Neural cell (in vitro differentiated cells): Measurements from ENCODE around the gene BBOF1. TPM values are rescaled to one million over a fixed set of nuclear protein-coding genes. Genes with fewer than 3 reads are reported as not detected.

Experiments
- H2AFZ ChIP-seq: fragments of 200-600, 300-800 bp; sonication (generic), shearing (Covaris generic); 2 replicates; pipeline ENCODE4 v1.6.0; 2014; ENCODE audit warnings: low read depth, mild to moderate bottlenecking, antibody characterized with exemption, low read length, moderate library complexity
- H3F3A ChIP-seq: fragments of 200-600 bp; shearing (Covaris generic); 2 replicates; pipeline ENCODE4 v1.6.1; 2016; ENCODE audit warnings: mild to moderate bottlenecking, moderate library complexity, mixed read lengths, antibody characterized with exemption, low read length; ENCODE audit not compliant: insufficient read depth, poor library complexity, severe bottlenecking
- H3K27ac ChIP-seq: fragments of 200-600, 300-800 bp; sonication (generic), shearing (Covaris generic); 2 replicates; pipeline ENCODE4 v1.5.1; 2014; ENCODE audit warnings: mild to moderate bottlenecking, low read length, moderate library complexity
- H3K27me3 ChIP-seq: fragments of 300-800, 200-600 bp; sonication (generic), shearing (Covaris generic); 2 replicates; pipeline ENCODE4 v1.6.0; 2014; ENCODE audit warnings: mild to moderate bottlenecking, low read depth, low read length, moderate library complexity; ENCODE audit not compliant: insufficient read depth
- H3K36me3 ChIP-seq: fragments of 300-800, 200-600 bp; sonication (generic), shearing (Covaris generic); 2 replicates; pipeline ENCODE4 v1.5.1; 2014; ENCODE audit warnings: mild to moderate bottlenecking, antibody characterized with exemption, low read length, moderate library complexity; ENCODE audit not compliant: insufficient read depth
- H3K4me2 ChIP-seq: fragments of 300-800, 200-600 bp; sonication (generic), shearing (Covaris generic); 2 replicates; pipeline ENCODE4 v1.6.0; 2014; ENCODE audit warnings: mild to moderate bottlenecking, low read length
- H3K4me3 ChIP-seq: fragments of 300-800, 200-600 bp; sonication (generic), shearing (Covaris generic); 2 replicates; pipeline ENCODE4 v1.5.1; 2014; ENCODE audit warnings: mild to moderate bottlenecking, low read length, moderate library complexity
- H3K79me2 ChIP-seq: fragments of 200-600 bp; shearing (Covaris generic); replicated peaks from 2 replicates; pipeline ENCODE4 v1.6.0; 2014; ENCODE audit warnings: mild to moderate bottlenecking, low read length, moderate library complexity; ENCODE audit not compliant: insufficient read depth
- H3K9ac ChIP-seq: fragments of 300-800, 200-600 bp; sonication (generic), shearing (Covaris generic); 2 replicates; pipeline ENCODE4 v1.6.1; 2016; ENCODE audit warnings: mild to moderate bottlenecking, low read length, mixed read lengths
- H3K9me2 ChIP-seq: fragments of 200-600 bp; shearing (Covaris generic); 2 replicates; pipeline ENCODE4 v1.6.1; 2016; ENCODE audit warnings: mild to moderate bottlenecking, low read length, mixed read lengths; ENCODE audit not compliant: insufficient read depth
- H3K9me3 ChIP-seq: fragments of 200-600, 300-800 bp; sonication (generic), shearing (Covaris generic); 2 replicates; pipeline ENCODE4 v1.6.1; 2016; ENCODE audit warnings: mild to moderate bottlenecking, mixed run types, low read length, moderate library complexity, mixed read lengths
- H4K20me1 ChIP-seq: fragments of 200-600 bp; shearing (Covaris generic); 2 replicates; pipeline ENCODE4 v1.6.1; 2016; ENCODE audit warnings: mild to moderate bottlenecking, mixed run types; ENCODE audit not compliant: insufficient read depth
- CTCF ChIP-seq: fragments of 450-650 bp; IDR thresholded peaks from 2 replicates; pipeline ENCODE4 v1.5.1; 2014; ENCODE audit warnings: antibody characterized with exemption, mild to moderate bottlenecking, moderate library complexity; ENCODE audit not compliant: poor library complexity, severe bottlenecking
- EP300 ChIP-seq: fragments of 450-650 bp; conservative IDR thresholded peaks from 2 replicates; pipeline ENCODE4 v1.6.1; 2014; ENCODE audit warnings: antibody characterized with exemption, mild to moderate bottlenecking, moderate library complexity; ENCODE audit not compliant: poor library complexity, severe bottlenecking
- EZH2 ChIP-seq: fragments of 200-600, 300-800 bp; shearing (Covaris generic), sonication (generic); IDR thresholded peaks from 2 replicates; pipeline ENCODE4 v1.6.1; 2014; ENCODE audit warnings: antibody characterized with exemption, low read length, borderline replicate concordance, mild to moderate bottlenecking; ENCODE audit not compliant: insufficient read depth, poor library complexity, severe bottlenecking
- POLR2AphosphoS5 ChIP-seq: IDR thresholded peaks from 2 replicates; pipeline ENCODE4 v1.6.1; 2012
- REST ChIP-seq: IDR thresholded peaks from 2 replicates; pipeline ENCODE4 v1.6.1; 2012; ENCODE audit warnings: borderline replicate concordance
- SMC3 ChIP-seq: fragments of 450-650 bp; conservative IDR thresholded peaks from 2 replicates; pipeline ENCODE4 v1.6.1; 2014; ENCODE audit warnings: antibody characterized with exemption, mild to moderate bottlenecking, moderate library complexity; ENCODE audit not compliant: poor library complexity
- TAF1 ChIP-seq: IDR thresholded peaks from 2 replicates; pipeline ENCODE4 v1.6.1; 2012; ENCODE audit warnings: low read depth
- polyA plus RNA-seq: library from polyadenylated mRNA; depleted of rRNA; stranded (reverse); fragments of >200 nt; gene quantifications from 2 replicates; pipeline ENCODE4 v1.2.3, GENCODE V29; 2014

BBOF1 gene
- polyA plus RNA-seq, 1 donor from 2014 or later = 51.4 TPM

GRCh38 chr14:74042296-74042695 lies 23.1 kb downstream of the BBOF1 start:
- no peak overlapping the region for H2AFZ ChIP-seq
- H3K27ac ChIP-seq = no peak overlapping the region
- no peak overlapping the region for H3K9ac ChIP-seq
- TF ChIP-seq EP300 (no peak), REST (no peak), POLR2AphosphoS5 (no peak), TAF1 (no peak), SMC3 (no peak), CTCF (no peak)
- H3K27me3 ChIP-seq = no peaks in the 10 kb centered on the region
- H3K9me3 ChIP-seq = no peaks in the 10 kb centered on the region
- no peaks in the 10 kb centered on the region for H3K36me3 ChIP-seq
- H3F3A ChIP-seq = no peaks in the 10 kb centered on the region
- H3K4me3 ChIP-seq = no peak overlapping the region
- no peaks in the 10 kb centered on the region for H3K9me2 ChIP-seq
- no peaks in the 10 kb centered on the region for H4K20me1 ChIP-seq
- no peak overlapping the region for H3K4me2 ChIP-seq
- H3K79me2 ChIP-seq = no peaks in the 10 kb centered on the region

GRCh38 chr14:74045522-74045921 lies 26.4 kb downstream of the BBOF1 start:
- Histone ChIP-seq H3K36me3 (no peaks in the 10 kb centered on the region), H3K79me2 (no peaks in the 10 kb centered on the region), H3K27me3 (no peaks in the 10 kb centered on the region), H3K4me3 (no peak overlapping the region), H3K27ac (no peak overlapping the region), H3K9me2 (no peaks in the 10 kb centered on the region), H3K4me2 (no peak overlapping the region), H3F3A (no peaks in the 10 kb centered on the region), H3K9me3 (no peaks in the 10 kb centered on the region), H3K9ac (no peak overlapping the region), H4K20me1 (no peaks in the 10 kb centered on the region), H2AFZ (no peak overlapping the region)
- TF ChIP-seq EP300 = no peak
- TF ChIP-seq REST = no peak
- TF ChIP-seq SMC3 = no peak
- no peak for TF ChIP-seq EZH2
